ENCODE results near the gene ZC3H4. TPM values are rescaled to one million over a fixed set of nuclear protein-coding genes. Genes with fewer than 3 reads are reported as not detected.

Gene ZC3H4
- total RNA-seq, 1 donor from 2014 or later = 43.5 TPM

DNA sequence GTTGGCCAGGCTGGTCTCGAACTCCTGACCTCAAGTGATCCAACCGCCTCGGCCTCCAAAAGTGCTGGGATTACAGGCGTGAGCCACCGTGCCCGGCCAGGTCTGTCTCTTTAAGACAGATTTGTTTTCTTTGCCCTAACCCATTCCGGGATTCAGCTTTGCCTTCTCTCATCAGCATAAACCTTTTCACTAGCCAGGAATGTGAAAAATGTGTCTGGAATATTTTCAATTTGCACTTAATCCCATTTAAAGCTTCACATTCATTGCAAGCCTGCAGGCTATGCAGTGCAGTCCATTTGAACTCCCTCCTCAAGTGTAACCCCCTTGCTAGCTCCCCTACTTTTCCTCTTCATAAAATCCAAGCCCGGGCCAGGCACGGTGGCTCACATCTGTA is 64.3 kb downstream of the ZC3H4 start:
- Mint-ChIP-seq H3K9me3 (ENCODE audit: low read depth) (no peaks in the 10 kb centered on the region), H3K4me3 (ENCODE audit: unreplicated experiment) (peak overlapping the region; percentile 80), H3K27ac (ENCODE audit: unreplicated experiment) (peak overlapping the region; percentile 97), H3K36me3 (ENCODE audit: low read depth) (no peaks in the 10 kb centered on the region), H3K27me3 (ENCODE audit: low read depth) (no peaks in the 10 kb centered on the region), H3K4me1 (ENCODE audit: low read depth) (peaks cover 30% of the 10 kb centered on the region)
- TF ChIP-seq, protein P1, sequence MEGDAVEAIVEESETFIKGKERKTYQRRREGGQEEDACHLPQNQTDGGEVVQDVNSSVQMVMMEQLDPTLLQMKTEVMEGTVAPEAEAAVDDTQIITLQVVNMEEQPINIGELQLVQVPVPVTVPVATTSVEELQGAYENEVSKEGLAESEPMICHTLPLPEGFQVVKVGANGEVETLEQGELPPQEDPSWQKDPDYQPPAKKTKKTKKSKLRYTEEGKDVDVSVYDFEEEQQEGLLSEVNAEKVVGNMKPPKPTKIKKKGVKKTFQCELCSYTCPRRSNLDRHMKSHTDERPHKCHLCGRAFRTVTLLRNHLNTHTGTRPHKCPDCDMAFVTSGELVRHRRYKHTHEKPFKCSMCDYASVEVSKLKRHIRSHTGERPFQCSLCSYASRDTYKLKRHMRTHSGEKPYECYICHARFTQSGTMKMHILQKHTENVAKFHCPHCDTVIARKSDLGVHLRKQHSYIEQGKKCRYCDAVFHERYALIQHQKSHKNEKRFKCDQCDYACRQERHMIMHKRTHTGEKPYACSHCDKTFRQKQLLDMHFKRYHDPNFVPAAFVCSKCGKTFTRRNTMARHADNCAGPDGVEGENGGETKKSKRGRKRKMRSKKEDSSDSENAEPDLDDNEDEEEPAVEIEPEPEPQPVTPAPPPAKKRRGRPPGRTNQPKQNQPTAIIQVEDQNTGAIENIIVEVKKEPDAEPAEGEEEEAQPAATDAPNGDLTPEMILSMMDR (IDR thresholded peaks at IDR 0.05) = no peak
- DNase-seq (ENCODE audit: low spot score) = no peak

DNA sequence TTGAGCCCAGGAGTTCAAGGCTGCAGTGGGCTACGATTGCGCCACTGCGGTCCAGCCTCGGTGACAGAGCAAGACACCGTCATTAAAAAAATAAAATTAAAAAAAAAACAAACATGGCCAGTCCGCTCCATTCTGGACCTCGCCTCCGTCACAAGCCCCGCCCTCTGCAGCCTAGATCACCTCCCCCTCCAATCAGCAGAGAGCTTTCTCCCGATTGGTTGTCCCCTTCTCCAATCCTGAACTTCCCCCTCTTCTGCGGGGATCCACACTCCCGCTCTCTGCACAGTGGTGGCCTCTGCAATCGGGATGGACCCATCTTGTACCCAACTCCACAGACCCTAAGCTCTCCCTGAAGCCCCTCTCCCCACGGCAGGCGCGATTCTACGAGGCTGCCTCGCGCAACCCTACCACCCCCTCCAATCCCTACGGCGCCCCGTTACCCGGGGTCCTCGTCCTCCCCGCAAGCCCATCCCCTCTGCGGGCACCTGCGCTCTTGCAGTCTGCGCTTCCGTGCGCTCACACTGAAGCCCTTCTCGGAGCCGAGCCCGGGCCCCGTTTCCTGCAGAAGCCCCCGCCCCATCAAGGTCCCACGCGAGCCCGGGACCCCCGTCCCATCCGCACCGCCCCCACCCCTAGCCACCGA is 65.7 kb downstream of the ZC3H4 start:
- Mint-ChIP-seq H3K9me3 (ENCODE audit: low read depth) (no peaks in the 10 kb centered on the region), H3K27ac (ENCODE audit: unreplicated experiment) (peak overlapping the region; percentile 97), H3K27me3 (ENCODE audit: low read depth) (no peaks in the 10 kb centered on the region), H3K4me1 (ENCODE audit: low read depth) (peaks cover 30% of the 10 kb centered on the region), H3K4me3 (ENCODE audit: unreplicated experiment) (peak overlapping the region; percentile 97), H3K36me3 (ENCODE audit: low read depth) (no peaks in the 10 kb centered on the region)
- TF ChIP-seq, protein P1 (IDR thresholded peaks at IDR 0.05) = no peak
- no peak for DNase-seq (ENCODE audit: low spot score)

DNA sequence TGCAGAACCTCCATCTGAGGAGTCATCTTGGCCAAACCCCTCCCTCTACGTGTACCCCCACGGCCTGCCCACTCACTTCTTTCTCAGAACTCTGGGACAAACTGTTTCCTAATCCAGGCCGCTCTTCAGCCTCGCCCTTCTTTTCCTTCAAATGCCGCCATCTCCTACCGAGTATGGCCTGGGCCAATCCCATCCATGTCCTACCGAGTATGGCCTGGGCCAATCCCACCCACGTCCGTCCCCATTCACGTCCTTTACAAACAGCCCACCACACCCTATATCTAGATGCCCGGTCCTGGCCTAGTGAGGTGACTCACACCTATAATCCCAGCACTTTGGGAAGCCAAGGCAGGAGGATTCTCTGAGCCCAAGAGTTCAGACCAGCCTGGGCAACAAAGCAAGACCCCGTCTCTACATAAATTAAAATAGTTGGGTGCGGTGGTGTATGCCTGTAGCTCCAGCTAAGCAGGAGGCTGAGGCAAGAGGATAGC is 66.3 kb downstream of the ZC3H4 start:
- peak overlapping the region; percentile 97 for H3K27ac Mint-ChIP-seq (ENCODE audit: unreplicated experiment)
- H3K4me1 Mint-ChIP-seq (ENCODE audit: low read depth) = peaks cover 30% of the 10 kb centered on the region
- no peaks in the 10 kb centered on the region for H3K36me3 Mint-ChIP-seq (ENCODE audit: low read depth)
- no peaks in the 10 kb centered on the region for H3K27me3 Mint-ChIP-seq (ENCODE audit: low read depth)
- no peak for DNase-seq (ENCODE audit: low spot score)
- TF ChIP-seq, protein P1 (IDR thresholded peaks at IDR 0.05) = no peak
- H3K4me3 Mint-ChIP-seq (ENCODE audit: unreplicated experiment) = peak overlapping the region; percentile 97
- H3K9me3 Mint-ChIP-seq (ENCODE audit: low read depth) = no peaks in the 10 kb centered on the region

DNA sequence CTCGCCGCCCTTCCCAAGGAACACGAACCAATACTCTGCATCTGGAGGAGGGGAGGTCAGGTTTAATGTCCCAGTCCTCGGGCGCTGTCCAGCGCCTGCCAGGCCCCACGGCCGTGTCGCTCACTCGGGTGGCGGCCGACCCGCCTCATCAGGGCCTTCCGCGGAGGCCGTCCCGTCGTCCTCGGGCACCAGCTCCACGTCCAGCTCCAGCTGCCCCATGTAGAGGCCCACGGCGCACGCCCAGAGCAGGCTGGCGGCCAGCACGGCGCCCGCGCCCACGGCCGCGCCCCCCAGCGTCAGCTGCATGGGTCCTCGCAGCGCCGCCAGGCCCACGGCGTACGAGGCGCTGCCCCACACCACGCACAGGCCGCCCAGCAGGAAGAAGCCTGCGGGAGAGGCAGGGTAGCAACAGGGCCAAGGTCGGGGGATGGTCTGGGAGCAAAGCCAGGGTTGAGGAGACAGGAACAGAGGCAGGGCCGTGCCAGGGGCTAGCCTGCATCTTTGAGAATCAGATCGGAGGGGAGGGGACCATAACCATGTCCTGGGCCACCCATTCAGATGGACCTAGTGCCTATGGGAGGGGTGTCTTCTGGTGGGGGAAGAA is 67.6 kb downstream of the ZC3H4 start:
- no peak overlapping the region for H3K27ac Mint-ChIP-seq (ENCODE audit: unreplicated experiment)
- no peaks in the 10 kb centered on the region for H3K9me3 Mint-ChIP-seq (ENCODE audit: low read depth)
- H3K4me3 Mint-ChIP-seq (ENCODE audit: unreplicated experiment) = no peak overlapping the region
- TF ChIP-seq, protein P1 (IDR thresholded peaks at IDR 0.05) = no peak
- no peak for DNase-seq (ENCODE audit: low spot score)
- no peaks in the 10 kb centered on the region for H3K36me3 Mint-ChIP-seq (ENCODE audit: low read depth)
- H3K27me3 Mint-ChIP-seq (ENCODE audit: low read depth) = no peaks in the 10 kb centered on the region
- peaks cover 27% of the 10 kb centered on the region for H3K4me1 Mint-ChIP-seq (ENCODE audit: low read depth)

DNA sequence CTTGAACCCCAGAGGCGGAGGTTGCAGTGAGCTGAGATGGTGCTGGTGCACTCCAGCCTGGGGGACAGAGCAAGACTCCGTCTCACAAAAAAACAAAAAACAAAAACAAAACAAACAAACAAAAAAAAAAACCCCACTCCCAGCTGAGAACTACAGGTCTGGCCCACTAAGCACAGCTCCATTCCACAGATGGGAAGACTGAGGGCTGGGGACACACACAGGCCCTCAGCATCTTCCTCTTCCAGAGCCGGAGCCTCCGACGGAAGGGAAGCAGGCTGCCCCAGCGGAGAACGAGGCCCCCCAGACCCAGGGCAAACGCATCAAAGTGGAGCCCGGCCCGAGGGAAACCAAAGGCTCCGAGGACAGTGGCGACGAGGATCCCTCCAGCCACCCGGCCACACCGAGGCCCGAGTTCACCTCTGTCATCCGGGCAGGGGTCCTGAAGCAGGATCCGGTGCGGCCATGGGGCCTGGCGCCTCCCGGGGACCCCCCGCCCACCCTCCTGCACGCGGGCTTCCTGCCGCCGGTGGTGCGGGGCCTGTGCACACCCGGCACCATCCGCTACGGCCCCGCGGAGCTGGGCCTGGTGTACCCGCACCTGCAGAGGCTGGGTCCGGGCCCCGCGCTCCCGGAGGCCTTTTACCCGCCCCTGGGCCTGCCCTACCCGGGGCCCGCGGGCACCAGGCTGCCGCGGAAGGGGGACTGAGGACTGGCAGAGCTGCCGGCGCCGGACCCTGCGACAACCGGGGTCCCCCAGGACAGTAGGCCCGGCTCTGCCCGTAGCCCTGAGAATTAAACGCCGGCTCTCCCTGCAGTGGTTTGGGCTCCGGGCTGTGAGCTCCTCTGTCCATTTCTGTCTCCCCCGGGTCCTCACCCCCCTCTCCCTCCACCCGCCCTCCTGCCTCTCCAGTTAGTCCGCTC is 68.4 kb downstream of the ZC3H4 start:
- Mint-ChIP-seq H3K4me1 (ENCODE audit: low read depth) (peaks cover 22% of the 10 kb centered on the region), H3K9me3 (ENCODE audit: low read depth) (no peaks in the 10 kb centered on the region), H3K27ac (ENCODE audit: unreplicated experiment) (no peak overlapping the region), H3K4me3 (ENCODE audit: unreplicated experiment) (no peak overlapping the region), H3K36me3 (ENCODE audit: low read depth) (no peaks in the 10 kb centered on the region), H3K27me3 (ENCODE audit: low read depth) (no peaks in the 10 kb centered on the region)
- TF ChIP-seq, protein P1 (IDR thresholded peaks at IDR 0.05) = no peak
- no peak for DNase-seq (ENCODE audit: low spot score)

Data from chondrocyte (in vitro differentiated cells).